H1 (cell line): ENCODE measurements around the gene USP20. TPM values are rescaled to one million over a fixed set of nuclear protein-coding genes. Genes with fewer than 3 reads are reported as not detected.
A peak's percentile ranks its signal among the peaks of the same experiment; 100 is the strongest.

Source experiments
- ATF2 ChIP-seq: IDR thresholded peaks from 2 replicates; pipeline ENCODE4 v1.6.1; 2012; ENCODE audit warnings: low read length, inconsistent platforms
- ATF3 ChIP-seq: IDR thresholded peaks from 2 replicates; pipeline ENCODE4 v1.6.1; 2011; ENCODE audit warnings: low read depth, mild to moderate bottlenecking, low read length; ENCODE audit not compliant: insufficient read depth
- CBX5 ChIP-seq: fragments of 300-800, 300-1000 bp; sonication (generic); IDR thresholded peaks from 2 replicates; pipeline ENCODE4 v1.7.1; 2016; ENCODE audit warnings: antibody characterized with exemption, low read length, low read depth
- CBX8 ChIP-seq: fragments of 300-800, 300-1000 bp; sonication (generic); IDR thresholded peaks from 2 replicates; pipeline ENCODE4 v1.7.1; 2016; ENCODE audit warnings: low read depth, low read length, borderline replicate concordance
- CHD1 ChIP-seq: IDR thresholded peaks from 2 replicates; pipeline ENCODE4 v1.6.1; 2012; ENCODE audit warnings: low read depth, low read length, improper control_type of control experiment
- CHD2 ChIP-seq: IDR thresholded peaks from 2 replicates; pipeline ENCODE4 v1.6.1; 2012; ENCODE audit warnings: low read length, improper control_type of control experiment
- CTBP2 ChIP-seq: IDR thresholded peaks from 2 replicates; pipeline ENCODE4 v1.7.0; 2011; ENCODE audit warnings: borderline replicate concordance, mild to moderate bottlenecking, moderate library complexity, mixed read lengths, low read length; ENCODE audit not compliant: insufficient read depth, insufficient read length
- GTF2F1 ChIP-seq: IDR thresholded peaks from 2 replicates; pipeline ENCODE4 v1.6.1; 2012; ENCODE audit warnings: low read depth, low read length, improper control_type of control experiment, borderline replicate concordance
- HDAC2 ChIP-seq, 2 experiments: fragments of 300-600 bp in 1 of 2; sonication (generic) in 1 of 2; IDR thresholded peaks; 2 replicates each; pipeline ENCODE4 v1.6.1; 2011 to 2012; ENCODE audit warnings: low read depth in 2 of 2, low read length in 2 of 2, mild to moderate bottlenecking in 2 of 2, moderate library complexity in 2 of 2, borderline replicate concordance in 1 of 2, inconsistent platforms in 1 of 2
- NRF1 ChIP-seq: IDR thresholded peaks from 2 replicates; pipeline ENCODE4 v1.6.1; 2011; ENCODE audit warnings: mild to moderate bottlenecking, low read depth, low read length, improper control_type of control experiment
- PHF8 ChIP-seq: fragments of 200-600 bp; sonication (generic); conservative IDR thresholded peaks from 2 replicates; pipeline ENCODE4 v1.7.1; 2012; ENCODE audit warnings: low read depth, mild to moderate bottlenecking, inconsistent platforms, low read length, moderate library complexity
- SAP30 ChIP-seq: fragments of 300-600 bp; sonication (generic); IDR thresholded peaks from 2 replicates; pipeline ENCODE4 v1.7.1; 2012; ENCODE audit warnings: low read length, moderate library complexity, mild to moderate bottlenecking, inconsistent platforms; ENCODE audit not compliant: insufficient read depth, insufficient replicate concordance
- SIN3A ChIP-seq, 2 experiments: IDR thresholded peaks in 1 of 2; conservative IDR thresholded peaks in 1 of 2; 2 replicates each; pipeline ENCODE4 v1.6.1; 2011 to 2012; ENCODE audit warnings: low read length in 2 of 2, improper control_type of control experiment in 1 of 2, low read depth in 1 of 2, mild to moderate bottlenecking in 1 of 2
- SIRT6 ChIP-seq: IDR thresholded peaks from one replicate; pipeline ENCODE4 v1.7.1; 2012; ENCODE audit warnings: low read length, inconsistent platforms
- SP1 ChIP-seq: IDR thresholded peaks from 2 replicates; pipeline ENCODE4 v1.6.1; 2011; ENCODE audit warnings: low read depth, low read length
- SP2 ChIP-seq: IDR thresholded peaks from 2 replicates; pipeline ENCODE4 v1.6.1; 2012; ENCODE audit warnings: mild to moderate bottlenecking, low read length, inconsistent platforms
- SP4 ChIP-seq: IDR thresholded peaks from 2 replicates; pipeline ENCODE4 v1.6.1; 2012; ENCODE audit warnings: low read length, inconsistent platforms
- TAF7 ChIP-seq: optimal IDR thresholded peaks from 2 replicates; pipeline ENCODE3; 2011; ENCODE audit warnings: low read depth, mild to moderate bottlenecking, inconsistent platforms, low read length, moderate library complexity, borderline replicate concordance
- TCF12 ChIP-seq: IDR thresholded peaks from 2 replicates; pipeline ENCODE4 v1.6.1; 2011; ENCODE audit warnings: low read depth, mild to moderate bottlenecking, low read length
- TEAD4 ChIP-seq: IDR thresholded peaks from 2 replicates; pipeline ENCODE4 v1.6.1; 2012; ENCODE audit warnings: low read depth, low read length, inconsistent platforms, mixed read lengths
- polyA plus RNA-seq, 7 experiments: library from polyadenylated mRNA; depleted of rRNA in 3 of 7; stranded (reverse) in 5 of 7; unstranded in 2 of 7; fragments of >200 nt in 5 of 7; fragments of 200-250 nt in 2 of 7; gene quantifications; 1 replicate in 5 of 7; 2 replicates in 1 of 7; 4 replicates in 1 of 7; pipeline versions ENCODE4 v1.2.1 to v1.2.3, GENCODE V29; 2011 to 2013; ENCODE audit warnings: missing spikeins in 2 of 7, mixed read lengths in 2 of 7
- total RNA-seq: library from RNA; stranded (reverse); fragmentation: NEBNext Ultra II Directional; extraction: Animal tissue kit (Norgen Biotek cat#: 25700); gene quantifications from 2 replicates; pipeline ENCODE4 v1.2.1, GENCODE V29; 2021
- TF ChIP-seq, protein P1 (sequence below): IDR thresholded peaks from 2 replicates; pipeline ENCODE4 v1.6.1; 2012; ENCODE audit warnings: inconsistent platforms

USP20 gene
- total and polyA plus RNA-seq, 2 of the 8 experiments (the other 6 are each of a cell fraction or from before 2014, with no cell fraction given), result 13.4 to 23.0 TPM

- TF ChIP-seq SAP30, result peak; percentile 96
- TF ChIP-seq GTF2F1, result no peak
- TF ChIP-seq CHD2, result peak; percentile 79
- no peak for TF ChIP-seq CHD1
- no peak for TF ChIP-seq SP2
- TF ChIP-seq SIN3A (conservative IDR thresholded peaks at IDR 0.05 in 1 of 2, IDR thresholded peaks at IDR 0.05 in 1 of 2; ENCODE audit: low read depth in 1 of 2, low read length in 2 of 2), result peak; percentile 84 to 96
- no peak for TF ChIP-seq ATF3
- TF ChIP-seq, protein P1, sequence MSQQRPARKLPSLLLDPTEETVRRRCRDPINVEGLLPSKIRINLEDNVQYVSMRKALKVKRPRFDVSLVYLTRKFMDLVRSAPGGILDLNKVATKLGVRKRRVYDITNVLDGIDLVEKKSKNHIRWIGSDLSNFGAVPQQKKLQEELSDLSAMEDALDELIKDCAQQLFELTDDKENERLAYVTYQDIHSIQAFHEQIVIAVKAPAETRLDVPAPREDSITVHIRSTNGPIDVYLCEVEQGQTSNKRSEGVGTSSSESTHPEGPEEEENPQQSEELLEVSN, result no peak
- TF ChIP-seq TAF7, result peak; percentile 48
- no peak for TF ChIP-seq TEAD4
- no peak for TF ChIP-seq SIRT6
- no peak for TF ChIP-seq NRF1
- 0 out of 2 replicates have a peak, but pooled peaks have one; percentile 18 for TF ChIP-seq SP1
- TF ChIP-seq TCF12, result no peak
- no peak for TF ChIP-seq CTBP2
- no peak for TF ChIP-seq ATF2
- no peak for TF ChIP-seq CBX5
- no peak for TF ChIP-seq CBX8
- TF ChIP-seq HDAC2 (IDR thresholded peaks at IDR 0.05; ENCODE audit: borderline replicate concordance in 1 of 2, low read depth in 2 of 2, low read length in 2 of 2), result no peak; a peak in 2 of 4 replicates
- TF ChIP-seq PHF8, result peak; percentile 89
- no peak; the same call in 1 of the 2 replicates for TF ChIP-seq SP4
These were observed 11.2 kb upstream of the USP20 start, which contains the start of gene TOR1A (continued) for GRCh38 chr9:129823935-129824601.
